NCI-H1048 (cell line): ENCODE data around the gene RBL1.

ENCODE experiments used
- DNase-seq: peaks from one replicate; lab custom pipeline; 2025; lab: John Stamatoyannopoulos, UW

The RBL1 gene

GRCh38 chr20:36950414-36951197 lies 145.2 kb downstream of the RBL1 start:
- DNase-seq: no peak
